Panc1 (cell line): ENCODE results near the gene ABI3BP. TPM values are rescaled to one million over a fixed set of nuclear protein-coding genes. Genes with fewer than 3 reads are reported as not detected.

Experiments
- ATAC-seq: fragments of 200-7000 bp; cut with Tn5 transposase; 2 replicates; pipeline ENCODE4 v1.9.1; 2020; ENCODE audit warnings: mild to moderate bottlenecking, moderate library complexity
- BruUV-seq: library from RNA; stranded (reverse); fragments of 400-500 nt; replicated peaks from 2 replicates; lab custom pipeline; 2021; lab: Mats Ljungman, UMichigan
- CTCF ChIA-PET: fragments of 300-600 bp; sonication (Branson Sonifier 250); formaldehyde crosslinking; loops from one replicate; lab custom pipeline; 2022; ENCODE audit warnings: antibody characterized with exemption; lab: Charles Lee
- POLR2A ChIA-PET: fragments of 300-600 bp; sonication (Branson Sonifier 250); formaldehyde crosslinking; loops from one replicate; lab custom pipeline; 2022; ENCODE audit warnings: antibody characterized with exemption; lab: Charles Lee
- DNase-seq: peaks from one replicate; pipeline ENCODE4 v3.0.0-alpha.2; 2010; ENCODE audit warnings: low read depth, low spot score
- H3K27ac ChIP-seq: 2 replicates; pipeline ENCODE4 v1.5.1; 2011; ENCODE audit warnings: mild to moderate bottlenecking, low read length, inconsistent platforms
- H3K27me3 ChIP-seq: fragments of 200-500 bp; sonication (Bioruptor generic); 2 replicates; pipeline ENCODE4 v1.6.0; 2014; ENCODE audit warnings: low read length, inconsistent platforms; ENCODE audit not compliant: control insufficient read depth, insufficient read depth
- H3K36me3 ChIP-seq: fragments of 200-500 bp; sonication (Bioruptor generic); 2 replicates; pipeline ENCODE4 v1.5.1; 2014; ENCODE audit warnings: inconsistent platforms, mild to moderate bottlenecking, low read length, moderate library complexity; ENCODE audit not compliant: control insufficient read depth, insufficient read depth
- H3K4me1 ChIP-seq: 2 replicates; pipeline ENCODE4 v1.5.1; 2011; ENCODE audit warnings: inconsistent platforms, mild to moderate bottlenecking, low read length, moderate library complexity; ENCODE audit not compliant: control insufficient read depth, insufficient read depth
- H3K4me3 ChIP-seq, 2 experiments: 2 replicates each; pipeline ENCODE4 v1.5.1; 2011 to 2012; ENCODE audit warnings: low read depth in 2 of 2, low read length in 2 of 2, mild to moderate bottlenecking in 2 of 2, inconsistent platforms in 1 of 2, moderate library complexity in 1 of 2
- H3K9me3 ChIP-seq: fragments of 200-500 bp; sonication (Bioruptor generic); 2 replicates; pipeline ENCODE4 v1.5.1; 2014; ENCODE audit warnings: low read depth, mild to moderate bottlenecking, inconsistent platforms, low read length, moderate library complexity; ENCODE audit not compliant: control insufficient read depth, insufficient read depth
- POLR2AphosphoS5 ChIP-seq: IDR thresholded peaks from 2 replicates; pipeline ENCODE4 v1.6.1; 2012; ENCODE audit warnings: mild to moderate bottlenecking, low read depth, low read length, moderate library complexity
- SIN3A ChIP-seq: IDR thresholded peaks from 2 replicates; pipeline ENCODE4 v1.6.1; 2012; ENCODE audit warnings: low read depth, mild to moderate bottlenecking, low read length, moderate library complexity, borderline replicate concordance; ENCODE audit not compliant: insufficient read depth
- TCF7L2 ChIP-seq: IDR thresholded peaks from 2 replicates; pipeline ENCODE4 v1.6.1; 2011; ENCODE audit warnings: mild to moderate bottlenecking, low read depth, low read length, inconsistent platforms
- in situ Hi-C: cut with HindIII; loops from 2 replicates; pipeline ENCODE4 v1.10.0; 2016; ENCODE audit warnings: low sequenced_read_pairs, low pct_unique_long_range_greater_than_20kb
- intact Hi-C: fragments of 100-400 bp; cut with micrococcal nuclease; formaldehyde crosslinking; loops from one replicate; pipeline ENCODE4 v1.10.0; 2022; ENCODE audit not compliant: unreplicated experiment
- total RNA-seq: library from RNA; stranded (reverse); gene quantifications from one replicate; pipeline ENCODE4 v1.2.1, GENCODE V29; 2021; ENCODE audit not compliant: unreplicated experiment
- TF ChIP-seq, protein P1 (sequence below), 2 experiments: IDR thresholded peaks; 2 replicates each; pipeline ENCODE4 v1.6.1; 2011 to 2012; ENCODE audit warnings: low read depth in 2 of 2, control low read depth in 1 of 2, low read length in 1 of 2, mild to moderate bottlenecking in 1 of 2, moderate library complexity in 1 of 2; ENCODE audit not compliant: insufficient read depth in 1 of 2
- TF ChIP-seq, protein P2 (sequence below): fragments of 450-650 bp; IDR thresholded peaks from 2 replicates; pipeline ENCODE4 v1.5.1; 2017; ENCODE audit warnings: mild to moderate bottlenecking

The ABI3BP gene
- total RNA-seq, 1 experiment from 2014 or later, result 0.21 TPM

DNA sequence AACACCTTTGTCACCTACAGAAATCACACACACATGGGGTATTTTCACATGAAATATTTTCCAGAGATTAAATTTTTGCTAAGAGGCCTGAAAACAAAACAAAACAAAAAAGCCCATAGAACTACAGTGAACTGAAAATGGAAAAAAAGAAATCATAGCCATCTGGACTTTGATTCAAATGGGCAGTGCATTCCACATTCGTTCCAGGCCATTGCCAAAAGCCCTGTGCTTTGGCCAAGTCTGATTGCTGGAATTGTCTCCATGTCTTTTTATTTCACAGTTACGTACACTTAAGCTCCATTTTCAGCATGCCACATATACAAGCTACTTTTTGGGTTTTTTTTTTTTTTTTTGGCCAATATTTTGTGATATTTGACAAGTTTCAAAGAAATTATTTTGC is 236.8 kb downstream of the ABI3BP start:
- no peaks in the 10 kb centered on the region for H3K4me1 ChIP-seq
- BruUV-seq, result no TSS peak
- POLR2A ChIA-PET, result interaction anchor here (0.5 kb wide), 1 partner anchor 934 kb away, joined by 4 read pairs; no protein-coding TSS in a partner anchor
- TF ChIP-seq POLR2AphosphoS5, result no peak
- no peak for TF ChIP-seq TCF7L2
- no peak for TF ChIP-seq SIN3A
- TF ChIP-seq, protein P1, sequence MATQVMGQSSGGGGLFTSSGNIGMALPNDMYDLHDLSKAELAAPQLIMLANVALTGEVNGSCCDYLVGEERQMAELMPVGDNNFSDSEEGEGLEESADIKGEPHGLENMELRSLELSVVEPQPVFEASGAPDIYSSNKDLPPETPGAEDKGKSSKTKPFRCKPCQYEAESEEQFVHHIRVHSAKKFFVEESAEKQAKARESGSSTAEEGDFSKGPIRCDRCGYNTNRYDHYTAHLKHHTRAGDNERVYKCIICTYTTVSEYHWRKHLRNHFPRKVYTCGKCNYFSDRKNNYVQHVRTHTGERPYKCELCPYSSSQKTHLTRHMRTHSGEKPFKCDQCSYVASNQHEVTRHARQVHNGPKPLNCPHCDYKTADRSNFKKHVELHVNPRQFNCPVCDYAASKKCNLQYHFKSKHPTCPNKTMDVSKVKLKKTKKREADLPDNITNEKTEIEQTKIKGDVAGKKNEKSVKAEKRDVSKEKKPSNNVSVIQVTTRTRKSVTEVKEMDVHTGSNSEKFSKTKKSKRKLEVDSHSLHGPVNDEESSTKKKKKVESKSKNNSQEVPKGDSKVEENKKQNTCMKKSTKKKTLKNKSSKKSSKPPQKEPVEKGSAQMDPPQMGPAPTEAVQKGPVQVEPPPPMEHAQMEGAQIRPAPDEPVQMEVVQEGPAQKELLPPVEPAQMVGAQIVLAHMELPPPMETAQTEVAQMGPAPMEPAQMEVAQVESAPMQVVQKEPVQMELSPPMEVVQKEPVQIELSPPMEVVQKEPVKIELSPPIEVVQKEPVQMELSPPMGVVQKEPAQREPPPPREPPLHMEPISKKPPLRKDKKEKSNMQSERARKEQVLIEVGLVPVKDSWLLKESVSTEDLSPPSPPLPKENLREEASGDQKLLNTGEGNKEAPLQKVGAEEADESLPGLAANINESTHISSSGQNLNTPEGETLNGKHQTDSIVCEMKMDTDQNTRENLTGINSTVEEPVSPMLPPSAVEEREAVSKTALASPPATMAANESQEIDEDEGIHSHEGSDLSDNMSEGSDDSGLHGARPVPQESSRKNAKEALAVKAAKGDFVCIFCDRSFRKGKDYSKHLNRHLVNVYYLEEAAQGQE (IDR thresholded peaks at IDR 0.05; ENCODE audit: insufficient read depth in 1 of 2, low read depth in 2 of 2, low read length in 1 of 2), result no peak
- TF ChIP-seq, protein P2, sequence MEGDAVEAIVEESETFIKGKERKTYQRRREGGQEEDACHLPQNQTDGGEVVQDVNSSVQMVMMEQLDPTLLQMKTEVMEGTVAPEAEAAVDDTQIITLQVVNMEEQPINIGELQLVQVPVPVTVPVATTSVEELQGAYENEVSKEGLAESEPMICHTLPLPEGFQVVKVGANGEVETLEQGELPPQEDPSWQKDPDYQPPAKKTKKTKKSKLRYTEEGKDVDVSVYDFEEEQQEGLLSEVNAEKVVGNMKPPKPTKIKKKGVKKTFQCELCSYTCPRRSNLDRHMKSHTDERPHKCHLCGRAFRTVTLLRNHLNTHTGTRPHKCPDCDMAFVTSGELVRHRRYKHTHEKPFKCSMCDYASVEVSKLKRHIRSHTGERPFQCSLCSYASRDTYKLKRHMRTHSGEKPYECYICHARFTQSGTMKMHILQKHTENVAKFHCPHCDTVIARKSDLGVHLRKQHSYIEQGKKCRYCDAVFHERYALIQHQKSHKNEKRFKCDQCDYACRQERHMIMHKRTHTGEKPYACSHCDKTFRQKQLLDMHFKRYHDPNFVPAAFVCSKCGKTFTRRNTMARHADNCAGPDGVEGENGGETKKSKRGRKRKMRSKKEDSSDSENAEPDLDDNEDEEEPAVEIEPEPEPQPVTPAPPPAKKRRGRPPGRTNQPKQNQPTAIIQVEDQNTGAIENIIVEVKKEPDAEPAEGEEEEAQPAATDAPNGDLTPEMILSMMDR, result no peak
- CTCF ChIA-PET, result no interaction called here
- H3K4me3 ChIP-seq, result no peak overlapping the region
- DNase-seq (no peak), ATAC-seq (no peak)
- H3K27me3 ChIP-seq, result no peaks in the 10 kb centered on the region
- intact Hi-C loops (loop anchor here (5.0 to 10.0 kb wide), 2 partner anchors 428 to 626 kb away; no protein-coding TSS in a partner anchor), in situ Hi-C loops (no loop called here)
- no peaks in the 10 kb centered on the region for H3K9me3 ChIP-seq
- no peak overlapping the region for H3K27ac ChIP-seq
- H3K36me3 ChIP-seq, result peaks cover 3% of the 10 kb centered on the region

DNA sequence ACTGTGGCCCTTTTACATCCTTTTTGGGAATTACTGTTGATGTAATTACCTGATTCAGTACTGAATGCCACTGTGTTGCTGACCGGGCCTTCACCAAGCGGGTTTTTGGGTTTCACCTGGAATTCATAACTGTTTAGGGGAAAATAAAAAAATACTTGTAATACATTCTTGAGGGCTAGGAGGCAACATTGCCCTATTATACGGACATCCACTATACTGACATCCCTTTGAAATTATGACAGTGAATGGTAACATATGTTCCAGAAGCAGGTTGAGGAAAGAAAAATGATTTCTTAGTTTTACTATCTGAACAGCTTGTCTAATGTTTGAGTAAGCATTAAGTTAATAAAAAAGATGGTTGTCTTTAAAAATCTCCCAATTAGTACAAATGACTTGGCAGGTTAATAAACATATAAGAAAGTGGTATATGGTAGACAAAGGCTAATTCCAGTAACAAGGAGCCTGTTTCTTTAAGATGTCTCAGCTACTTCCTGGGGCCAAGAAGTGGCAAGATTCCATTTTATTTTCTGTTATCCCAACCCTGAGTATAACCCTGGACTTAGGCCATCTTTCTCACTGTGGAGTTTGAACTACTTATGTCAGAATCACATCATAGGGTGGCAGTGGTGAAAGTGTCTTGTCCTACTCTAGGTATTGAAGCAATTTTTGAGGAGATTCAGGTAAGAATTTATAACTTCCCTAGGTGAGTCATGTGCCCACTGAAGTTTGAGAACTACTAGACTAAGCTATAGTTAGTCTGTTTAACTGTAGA is 238.5 kb downstream of the ABI3BP start:
- DNase-seq, result no peak
- H3K27ac ChIP-seq, result no peak overlapping the region
- H3K4me1 ChIP-seq, result no peaks in the 10 kb centered on the region
- ChIA-PET POLR2A (no interaction called here), CTCF (interaction anchor here (0.6 to 0.9 kb wide), 2 partner anchors 819 to 1652 kb away, joined by 4 to 6 read pairs; partner anchors contain the start of gene PCNP)
- H3K4me3 ChIP-seq, result no peak overlapping the region
- TF ChIP-seq TCF7L2 (no peak), SIN3A (no peak), POLR2AphosphoS5 (no peak)
- TF ChIP-seq, protein P2, result no peak
- TF ChIP-seq, protein P1 (IDR thresholded peaks at IDR 0.05; ENCODE audit: insufficient read depth in 1 of 2, low read depth in 2 of 2, low read length in 1 of 2), result no peak
- ATAC-seq, result no peak
- no peaks in the 10 kb centered on the region for H3K9me3 ChIP-seq
- H3K36me3 ChIP-seq, result peaks cover 20% of the 10 kb centered on the region
- no TSS peak for BruUV-seq
- in situ Hi-C loops, result no loop called here
- intact Hi-C loops, result loop anchor here (5.0 to 10.0 kb wide), 2 partner anchors 430 to 628 kb away; no protein-coding TSS in a partner anchor
- no peaks in the 10 kb centered on the region for H3K27me3 ChIP-seq
